NK-92 treated with Interleukin-12 subunit alpha and Interleukin-12 subunit beta, amount 100 ng/mL, for 24 hours (cell line): ENCODE data around the gene MET.
"Not testable (repeated sequence)": the region's sequence is repeated elsewhere in the genome, so short reads cannot be mapped to it uniquely, and the experiment has no call there.

ENCODE experiments used
- DNase-seq: peaks from one replicate; lab custom pipeline; 2025; lab: John Stamatoyannopoulos, UW

MET gene

DNA sequence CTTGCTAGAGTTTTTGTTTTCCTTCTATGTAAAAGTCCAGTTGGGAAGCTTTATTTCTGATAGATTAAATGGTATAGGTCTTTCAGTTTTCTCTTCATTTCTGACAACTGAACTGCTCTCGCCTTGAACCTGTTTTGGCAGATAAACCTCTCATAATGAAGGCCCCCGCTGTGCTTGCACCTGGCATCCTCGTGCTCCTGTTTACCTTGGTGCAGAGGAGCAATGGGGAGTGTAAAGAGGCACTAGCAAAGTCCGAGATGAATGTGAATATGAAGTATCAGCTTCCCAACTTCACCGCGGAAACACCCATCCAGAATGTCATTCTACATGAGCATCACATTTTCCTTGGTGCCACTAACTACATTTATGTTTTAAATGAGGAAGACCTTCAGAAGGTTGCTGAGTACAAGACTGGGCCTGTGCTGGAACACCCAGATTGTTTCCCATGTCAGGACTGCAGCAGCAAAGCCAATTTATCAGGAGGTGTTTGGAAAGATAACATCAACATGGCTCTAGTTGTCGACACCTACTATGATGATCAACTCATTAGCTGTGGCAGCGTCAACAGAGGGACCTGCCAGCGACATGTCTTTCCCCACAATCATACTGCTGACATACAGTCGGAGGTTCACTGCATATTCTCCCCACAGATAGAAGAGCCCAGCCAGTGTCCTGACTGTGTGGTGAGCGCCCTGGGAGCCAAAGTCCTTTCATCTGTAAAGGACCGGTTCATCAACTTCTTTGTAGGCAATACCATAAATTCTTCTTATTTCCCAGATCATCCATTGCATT, 27.1 kb downstream of the MET start:
- no peak for DNase-seq

DNA sequence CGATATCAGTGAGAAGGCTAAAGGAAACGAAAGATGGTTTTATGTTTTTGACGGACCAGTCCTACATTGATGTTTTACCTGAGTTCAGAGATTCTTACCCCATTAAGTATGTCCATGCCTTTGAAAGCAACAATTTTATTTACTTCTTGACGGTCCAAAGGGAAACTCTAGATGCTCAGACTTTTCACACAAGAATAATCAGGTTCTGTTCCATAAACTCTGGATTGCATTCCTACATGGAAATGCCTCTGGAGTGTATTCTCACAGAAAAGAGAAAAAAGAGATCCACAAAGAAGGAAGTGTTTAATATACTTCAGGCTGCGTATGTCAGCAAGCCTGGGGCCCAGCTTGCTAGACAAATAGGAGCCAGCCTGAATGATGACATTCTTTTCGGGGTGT, 27.7 kb downstream of the MET start:
- DNase-seq = no peak

DNA sequence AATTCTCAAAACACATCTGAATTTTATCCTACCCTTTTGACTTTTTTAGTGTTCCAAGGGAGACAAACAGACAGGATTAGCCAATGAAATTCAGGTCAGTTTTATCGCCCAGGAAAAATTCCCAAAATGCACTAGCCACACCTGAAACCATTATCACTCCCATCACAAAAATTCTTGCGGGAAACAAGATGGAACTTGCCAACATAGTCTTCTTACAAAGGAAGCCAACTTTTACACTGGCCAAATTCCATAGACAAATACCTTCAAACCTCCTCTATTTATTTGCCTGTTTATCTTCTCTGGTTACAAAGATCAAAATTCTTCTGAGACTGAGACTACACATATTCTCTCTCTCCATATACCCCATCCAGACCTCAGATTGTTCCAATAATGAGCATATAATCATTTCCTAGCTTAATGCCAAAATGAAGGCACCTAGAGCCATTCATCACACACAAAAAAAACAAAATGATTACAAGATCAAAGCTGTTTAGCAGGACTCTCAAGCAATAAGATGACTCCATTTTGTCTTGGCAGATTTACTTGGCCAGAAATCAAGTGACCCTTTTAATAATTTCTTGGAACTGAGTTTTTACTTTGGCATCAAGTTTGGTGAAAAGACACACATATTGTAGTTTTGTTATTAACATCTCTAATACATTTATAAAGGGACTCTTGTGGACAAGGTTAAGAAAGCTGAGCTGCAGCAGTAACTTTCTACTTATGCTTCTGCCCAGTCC, 30.2 kb downstream of the MET start:
- DNase-seq = no peak

DNA sequence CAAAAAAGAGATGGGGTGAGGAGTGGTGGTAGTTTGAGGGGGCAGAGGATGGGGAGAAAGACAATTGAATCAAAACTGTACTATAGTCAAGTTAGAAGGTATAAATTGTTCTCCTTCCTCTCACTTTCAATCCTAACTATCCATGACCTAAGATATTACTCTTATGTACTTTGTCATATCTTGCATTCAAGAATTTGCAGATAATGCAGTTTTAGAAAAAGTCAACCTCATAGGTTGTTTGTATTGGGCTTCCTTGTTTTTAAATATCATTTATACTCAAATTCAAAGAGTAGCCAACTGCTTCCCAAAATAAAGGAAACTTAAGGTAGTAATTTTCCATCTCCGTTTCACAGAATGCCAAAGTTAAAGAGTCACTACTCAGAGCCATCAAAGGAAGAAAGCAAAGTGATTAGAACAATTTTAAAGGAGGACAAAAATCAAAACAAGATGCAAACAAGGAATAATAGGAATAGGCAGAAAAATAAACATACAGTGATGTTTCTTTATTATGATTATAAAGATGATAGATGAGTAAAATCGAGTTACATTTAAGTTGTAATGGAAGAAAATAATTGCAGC, 32.7 kb downstream of the MET start:
- no peak for DNase-seq

DNA sequence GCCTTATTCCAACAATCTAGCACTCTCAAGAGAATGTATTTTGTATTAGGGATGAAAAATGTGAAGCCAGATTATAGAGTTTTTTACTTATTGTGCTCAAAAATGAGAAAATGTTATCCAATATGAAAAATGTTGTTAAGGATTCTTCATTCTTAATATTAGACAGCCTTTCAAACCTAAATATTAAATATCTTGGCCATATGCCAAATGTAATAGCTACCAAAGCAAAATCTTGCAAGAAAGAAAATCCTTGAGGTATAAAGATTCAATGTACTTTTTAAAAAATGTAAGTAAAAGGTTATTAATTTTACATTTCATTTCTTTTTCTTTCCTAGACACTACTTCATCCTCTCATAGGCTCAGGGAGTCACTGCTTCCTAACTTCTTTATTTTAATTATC, 33.4 kb downstream of the MET start:
- DNase-seq = no peak

DNA sequence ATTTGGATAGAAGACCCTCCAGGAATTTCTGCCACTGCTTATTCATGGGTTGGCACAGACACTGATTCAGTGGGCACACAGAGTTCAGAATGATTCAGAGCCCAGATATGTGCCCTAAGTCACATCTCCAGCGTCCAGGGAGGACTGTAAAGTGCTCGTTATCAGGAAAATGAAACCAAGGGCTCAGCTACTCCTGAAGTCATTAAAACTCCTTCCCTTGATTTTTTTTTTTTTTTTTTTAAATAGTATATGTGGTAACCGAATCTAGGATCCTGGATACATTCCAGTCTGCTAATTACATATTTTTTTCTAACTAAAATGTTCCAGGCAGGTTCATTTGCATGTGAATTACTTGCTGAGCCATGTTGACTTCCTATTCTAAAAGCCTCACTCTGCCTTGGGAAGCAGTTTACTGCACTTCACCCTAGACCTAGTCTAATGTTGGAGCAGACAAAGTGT, 34.7 kb downstream of the MET start:
- DNase-seq = no peak

DNA sequence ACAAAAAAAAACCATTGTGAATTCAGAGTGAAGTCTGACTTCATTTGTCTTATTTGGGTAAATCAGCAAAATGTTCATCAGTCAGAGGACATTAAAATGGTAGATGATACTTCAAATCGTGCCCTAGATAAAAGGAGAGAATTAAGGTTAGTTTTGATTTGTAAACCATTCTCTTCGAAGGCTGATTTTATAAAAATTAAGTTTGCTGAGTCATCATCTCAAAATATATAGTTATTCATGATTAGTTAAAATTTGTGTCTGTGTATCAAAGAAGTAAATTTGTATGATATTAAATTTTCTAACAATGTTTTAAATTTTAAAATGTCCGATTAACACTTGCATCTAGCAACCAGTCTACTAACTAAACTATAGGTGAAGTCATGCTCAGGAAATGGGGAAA, 35.3 kb downstream of the MET start:
- DNase-seq = no peak

DNA sequence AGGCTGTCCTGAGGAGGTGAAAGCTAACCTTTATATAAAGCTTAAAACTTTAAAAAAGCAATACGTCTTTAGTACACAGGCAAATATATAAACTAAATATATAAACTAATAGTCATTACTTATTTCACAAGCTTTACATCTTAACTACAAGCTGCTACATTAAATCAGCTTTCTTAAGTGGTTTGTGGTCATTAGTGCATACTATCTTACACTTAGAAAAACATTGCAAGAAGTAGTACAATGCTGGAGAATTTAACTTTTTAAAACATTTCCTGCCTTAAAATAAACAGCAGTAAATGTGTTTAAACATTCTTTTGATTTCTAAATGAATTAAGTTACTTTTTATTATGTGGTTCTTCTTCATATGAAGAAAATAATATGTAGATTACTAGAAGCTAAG, 36.3 kb downstream of the MET start:
- no peak for DNase-seq

DNA sequence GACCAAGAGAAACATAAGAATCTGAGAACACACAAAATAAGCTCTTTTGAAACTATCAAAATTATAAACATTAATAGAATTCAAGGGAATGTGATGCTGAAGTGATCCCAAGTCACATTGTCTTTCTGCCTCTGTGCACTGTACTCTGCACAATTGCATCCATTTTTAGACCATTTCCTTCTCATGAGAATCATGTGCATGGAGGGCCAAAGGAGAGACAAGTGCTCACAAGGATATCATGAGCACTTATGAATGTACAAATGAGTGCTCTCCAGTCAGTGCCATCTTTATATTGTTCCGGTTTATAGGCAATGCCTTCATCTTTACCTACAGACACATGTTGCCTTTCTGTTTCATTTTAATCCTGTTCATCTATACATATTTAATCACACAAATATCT, 36.9 kb downstream of the MET start:
- DNase-seq = no peak

DNA sequence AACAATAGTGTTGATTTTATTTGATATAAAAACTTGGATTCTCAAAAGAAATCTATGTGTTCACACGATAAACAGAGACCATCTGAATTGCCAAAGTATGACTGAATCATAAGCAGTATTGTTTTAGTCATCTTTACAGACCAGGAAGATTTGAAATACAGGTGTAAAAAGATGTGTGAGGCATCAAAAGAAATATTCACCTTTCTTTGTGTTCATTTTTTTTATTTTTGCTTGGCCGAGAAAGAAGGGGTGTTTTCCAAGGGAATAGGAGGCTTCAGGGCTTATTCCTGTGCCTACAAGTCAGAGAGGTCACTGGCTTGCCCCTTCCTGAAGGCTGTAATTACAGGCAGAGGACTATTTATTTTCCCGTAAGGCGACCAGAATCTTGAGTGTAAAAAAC, 37.3 kb downstream of the MET start:
- no peak for DNase-seq

DNA sequence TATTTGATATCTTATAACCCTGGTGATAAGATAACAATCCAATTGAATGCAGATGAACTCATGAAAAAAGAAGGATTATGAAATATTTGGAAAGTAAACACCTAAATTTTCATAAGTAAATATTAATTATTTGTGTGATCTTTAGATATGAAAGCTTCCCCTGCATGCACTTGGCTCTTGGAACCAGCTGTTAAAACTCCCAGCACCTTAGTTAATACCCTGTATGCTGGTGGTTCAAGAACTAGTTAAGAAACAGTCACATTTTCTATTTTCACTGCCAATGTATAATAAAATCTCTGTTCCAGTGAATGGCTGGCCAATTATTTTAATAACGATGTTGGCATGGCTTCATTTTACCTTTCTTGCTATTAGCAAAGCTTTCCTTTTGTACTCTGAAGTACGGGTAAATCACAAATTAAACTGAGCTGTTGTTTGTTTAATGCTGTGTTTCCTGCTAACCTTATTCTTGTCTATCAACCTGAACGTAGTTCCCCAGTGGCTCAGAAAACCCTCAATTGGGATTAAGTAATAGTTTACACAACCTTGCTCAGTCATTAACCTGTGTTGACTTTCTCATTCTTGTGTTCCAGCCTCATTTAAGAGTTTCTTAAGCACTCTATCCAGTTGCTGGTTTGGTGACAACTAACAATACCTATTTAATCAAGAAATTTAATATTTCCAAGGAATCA, 38.9 kb downstream of the MET start:
- DNase-seq = no peak

DNA sequence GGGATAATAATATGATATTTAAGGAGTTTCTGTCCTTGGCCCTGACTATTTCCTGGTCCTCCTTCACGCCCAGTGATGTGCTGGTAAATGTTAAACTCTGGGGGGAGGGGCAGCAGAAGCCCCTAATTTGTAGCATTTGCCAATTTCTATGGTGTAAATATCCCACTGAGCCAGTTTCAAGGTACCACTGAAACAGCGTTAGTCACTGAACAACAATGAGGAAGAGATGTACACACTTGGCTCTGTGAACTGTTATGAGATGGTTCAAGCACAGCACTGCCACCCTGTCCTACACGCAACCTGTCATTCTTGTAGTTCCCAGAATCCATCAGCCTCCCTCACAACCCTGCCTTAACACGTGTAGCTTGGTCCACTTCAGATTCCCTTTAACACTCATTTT, 39.8 kb downstream of the MET start:
- no peak for DNase-seq

DNA sequence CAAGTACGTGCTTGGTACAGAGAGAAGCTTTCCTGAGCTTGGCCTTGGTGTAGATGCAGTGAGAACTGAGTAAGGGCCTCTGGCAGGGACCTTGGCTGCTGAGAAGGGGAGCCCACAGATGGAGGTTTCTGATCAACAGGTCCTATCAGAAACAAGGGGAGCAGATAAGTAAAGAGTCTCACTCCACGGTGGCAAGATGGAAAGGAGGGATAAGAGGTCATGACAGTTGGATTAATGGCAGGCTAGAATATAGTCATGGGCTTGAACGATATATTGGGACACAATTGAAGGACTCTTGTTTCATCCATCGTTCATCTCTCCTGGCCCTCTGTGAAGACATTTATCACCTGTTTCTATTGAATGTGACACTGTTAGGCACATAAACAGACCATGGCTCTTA, 41.5 kb downstream of the MET start:
- no peak for DNase-seq

DNA sequence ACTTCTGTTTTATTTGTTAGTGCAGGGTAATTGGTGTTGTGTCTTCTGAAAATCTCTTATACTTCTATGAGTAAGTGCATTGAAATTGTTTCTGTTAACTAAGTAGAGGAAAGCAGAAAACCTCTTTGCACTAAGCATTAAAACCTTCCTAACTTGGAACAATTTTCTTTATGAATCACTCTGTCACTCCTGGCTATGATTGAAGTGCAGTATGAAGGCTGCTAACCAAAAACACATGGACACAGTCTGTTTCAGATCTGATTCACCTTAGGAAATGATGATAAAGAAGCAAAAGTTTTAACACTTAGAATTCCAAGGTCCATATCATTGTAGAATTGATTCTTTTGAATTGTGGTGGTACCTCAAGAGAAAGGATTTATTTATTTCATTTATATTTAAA, 41.9 kb downstream of the MET start:
- DNase-seq = no peak

DNA sequence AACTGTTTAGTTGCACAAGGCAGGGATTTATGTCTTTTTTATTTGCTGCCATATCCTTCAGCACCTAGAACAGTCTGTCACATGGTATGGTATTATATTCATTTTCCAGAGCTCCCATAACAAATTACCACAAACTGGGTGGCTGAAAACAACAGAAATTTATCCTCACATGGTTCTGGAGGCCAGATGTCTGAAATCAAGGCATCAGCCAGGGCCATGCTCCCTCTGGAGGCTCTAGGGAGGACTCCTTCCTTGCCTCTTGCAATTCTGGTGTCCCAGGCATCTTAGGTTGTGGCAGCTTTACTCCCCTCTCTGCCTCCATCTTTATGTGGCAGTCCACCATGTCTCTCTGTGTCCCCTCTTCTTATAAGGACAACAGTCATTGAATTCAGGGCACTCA, 43.1 kb downstream of the MET start:
- DNase-seq = no peak

DNA sequence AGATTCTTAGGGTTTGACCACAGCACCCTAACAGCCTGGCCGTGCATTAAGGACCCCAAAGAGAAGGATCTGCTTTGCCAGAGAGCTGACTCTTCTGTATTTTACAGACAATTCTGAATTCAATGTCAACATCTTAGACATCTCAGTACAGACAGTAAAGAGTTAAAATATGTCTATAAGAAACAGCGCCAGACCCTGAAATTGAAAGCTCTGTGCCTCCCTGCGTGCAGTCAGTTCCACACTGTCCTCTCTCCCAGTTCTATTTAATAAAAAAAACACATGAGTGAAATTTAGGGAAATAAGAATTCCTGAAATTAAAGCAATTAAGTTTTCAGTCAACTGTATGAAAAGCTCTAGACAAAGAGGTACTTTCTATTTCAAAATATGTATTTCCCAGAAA, 45.1 kb downstream of the MET start:
- DNase-seq = no peak

DNA sequence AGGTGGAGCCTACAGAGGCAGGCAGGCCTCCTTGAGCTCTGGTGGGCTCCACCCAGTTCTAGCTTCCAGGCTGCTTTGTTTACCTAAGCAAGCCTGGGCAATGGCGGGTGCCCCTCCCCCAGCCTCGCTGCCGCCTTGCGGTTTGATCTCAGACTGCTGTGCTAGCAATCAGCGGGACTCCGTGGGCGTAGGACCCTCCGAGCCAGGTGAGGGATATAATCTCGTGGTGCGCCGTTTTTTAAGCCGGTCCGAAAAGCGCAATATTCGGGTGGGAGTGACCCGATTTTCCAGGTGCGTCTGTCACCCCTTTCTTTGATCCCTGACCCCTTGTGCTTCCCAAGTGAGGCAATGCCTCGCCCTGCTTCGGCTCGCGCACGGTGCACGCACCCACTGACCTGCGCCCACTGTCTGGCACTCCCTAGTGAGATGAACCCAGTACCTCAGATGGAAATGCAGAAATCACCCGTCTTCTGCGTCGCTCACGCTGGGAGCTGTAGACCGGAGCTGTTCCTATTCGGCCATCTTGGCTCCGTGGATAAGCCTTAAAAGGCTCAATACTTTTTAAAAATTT, 52.0 kb downstream of the MET start:
- DNase-seq = not testable (repeated sequence)

DNA sequence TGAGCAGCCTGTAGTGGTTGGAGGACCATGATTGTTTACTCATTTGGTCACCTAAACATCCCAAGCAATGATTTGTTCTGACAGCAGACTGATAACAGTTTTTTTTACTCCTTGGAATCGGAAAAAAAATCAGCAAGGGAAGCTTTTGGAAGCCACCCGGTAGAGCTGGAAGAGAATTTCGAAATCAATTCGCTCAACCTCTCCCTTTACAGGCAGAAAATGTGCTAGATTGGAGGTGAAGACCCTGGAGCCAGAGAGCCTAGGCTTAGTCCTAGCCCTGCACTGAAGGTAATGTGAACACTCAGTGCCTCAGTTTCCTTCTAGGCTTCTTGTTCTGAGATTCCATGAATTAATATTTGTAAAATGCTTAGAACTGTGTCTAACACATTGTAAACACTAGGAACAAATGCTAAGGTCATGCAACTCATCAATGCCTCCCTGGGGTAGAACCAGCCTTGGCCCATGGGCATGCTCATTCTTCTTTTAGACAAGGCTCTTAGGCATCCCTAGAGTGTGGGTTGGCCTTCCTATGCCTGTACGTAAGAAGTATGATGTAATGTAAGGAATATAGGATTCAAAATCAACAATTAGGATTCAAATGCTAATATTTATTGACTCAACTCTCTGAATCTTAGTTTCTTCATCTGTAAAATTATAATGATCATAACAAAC, 52.7 kb downstream of the MET start:
- DNase-seq = no peak

DNA sequence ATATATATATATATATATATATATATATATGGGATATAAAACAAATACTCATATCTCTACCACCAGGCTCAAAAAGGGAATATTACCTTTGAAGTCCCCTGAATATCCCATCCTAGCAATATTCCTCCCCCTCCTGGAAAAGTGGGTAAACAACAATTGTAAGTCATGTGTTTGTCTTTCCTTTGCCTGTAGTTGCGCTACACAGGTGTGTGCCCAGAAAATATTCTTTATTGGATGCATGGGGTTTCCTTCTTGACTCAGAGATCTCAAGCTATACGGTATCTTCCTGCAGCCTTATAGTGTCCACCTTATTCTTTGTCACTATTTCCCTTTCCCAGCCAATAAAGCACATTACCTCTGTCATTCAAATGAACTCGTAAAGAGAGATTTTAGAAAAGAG, 54.2 kb downstream of the MET start:
- DNase-seq = no peak

DNA sequence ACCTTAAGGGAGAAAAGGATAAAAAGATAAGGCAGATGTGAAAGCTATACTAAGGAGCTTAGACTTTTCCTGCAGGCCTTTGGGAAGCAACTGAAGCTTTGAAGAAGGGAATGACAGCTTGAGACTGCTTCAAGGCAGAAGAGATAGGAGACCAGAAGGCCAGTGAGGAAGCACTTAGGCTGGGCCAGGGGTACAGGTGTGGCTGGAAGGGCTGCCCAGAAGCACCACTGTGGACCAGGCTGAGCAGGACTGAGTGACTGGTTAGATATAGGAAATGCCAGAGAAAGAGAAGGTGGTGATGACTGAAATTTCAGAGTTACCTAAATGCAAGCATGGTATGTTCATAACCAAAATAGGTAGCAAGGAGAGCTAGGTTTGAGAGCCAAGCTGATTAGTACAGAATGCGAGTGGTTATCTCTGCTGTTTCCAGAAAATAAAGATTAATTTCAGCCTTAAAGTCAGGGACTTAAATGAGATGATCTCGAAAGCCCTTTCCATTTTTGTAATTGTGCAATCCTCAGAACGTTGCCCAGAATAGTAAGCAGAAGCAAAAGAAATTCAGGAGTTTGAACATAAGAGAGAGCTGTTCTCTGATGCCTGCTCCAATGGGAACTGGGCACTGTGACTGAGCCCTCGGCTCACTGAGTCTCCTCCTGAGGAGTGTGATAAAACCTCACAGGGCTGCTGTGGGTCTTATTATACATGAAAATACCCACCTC, 54.9 kb downstream of the MET start:
- DNase-seq = no peak

DNA sequence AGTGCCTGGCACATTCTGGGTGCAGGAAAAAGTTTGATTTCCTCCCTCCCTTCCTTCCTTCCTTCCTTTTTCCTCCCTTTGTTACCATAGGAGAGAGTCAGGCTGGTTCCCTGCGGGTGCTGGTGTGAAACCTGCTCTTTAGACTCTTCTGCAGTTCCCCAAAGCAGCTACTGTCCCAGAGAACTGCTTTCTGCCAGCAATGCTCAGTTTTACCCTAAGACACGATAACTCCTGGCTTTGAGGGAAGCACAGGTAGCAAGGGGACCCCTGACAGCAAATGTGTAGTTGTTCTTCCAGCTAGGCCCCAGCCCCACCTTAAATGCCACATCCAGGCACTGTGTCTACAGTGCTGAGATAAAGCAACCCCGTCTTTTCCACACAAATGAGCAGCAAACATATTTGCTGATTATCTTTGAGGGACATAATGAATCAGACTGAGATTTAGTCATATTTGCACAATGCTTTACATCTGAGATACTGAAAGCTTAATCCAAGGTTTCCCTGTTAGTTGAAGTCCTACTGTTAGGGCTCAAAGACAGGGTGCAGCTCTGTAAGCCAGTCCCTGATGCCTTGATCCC, 55.5 kb downstream of the MET start:
- DNase-seq = no peak
